OCI-M1 (cell line): ENCODE data around the gene COG7.
A peak's percentile ranks its signal among the peaks of the same experiment; 100 is the strongest.
"Not testable (repeated sequence)": the region's sequence is repeated elsewhere in the genome, so short reads cannot be mapped to it uniquely, and the experiment has no call there.

Source experiments
- DNase-seq: peaks from one replicate; lab custom pipeline; 2025; lab: John Stamatoyannopoulos, UW

COG7 gene

DNA sequence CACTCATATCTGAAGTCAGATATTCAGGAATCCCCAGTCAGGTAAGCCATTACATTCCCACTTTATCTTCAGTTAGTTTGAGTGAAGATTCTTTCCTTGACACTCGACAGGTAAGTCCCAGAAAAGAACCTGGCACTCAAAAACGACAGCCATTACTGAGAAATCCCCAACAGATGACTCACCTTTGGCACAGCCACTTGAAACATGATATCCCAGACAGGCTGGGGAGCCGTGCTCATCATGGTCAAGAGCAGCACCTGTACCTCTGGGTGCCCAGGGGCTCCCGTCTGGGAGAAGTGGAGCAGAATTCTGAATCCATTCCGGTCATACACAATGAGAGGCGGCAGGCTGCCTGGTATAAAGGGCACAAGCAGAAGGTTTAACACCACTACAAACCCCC, 16.8 kb upstream of the COG7 start:
- no peak for DNase-seq

GRCh38 chr16:23466162-23466885, 13.3 kb upstream of the COG7 start:
- no peak for DNase-seq

GRCh38 chr16:23465179-23465578, 12.2 kb upstream of the COG7 start:
- DNase-seq = no peak

- no peak for DNase-seq
These were observed 11.2 kb upstream of the COG7 start for GRCh38 chr16:23464196-23464595.

GRCh38 chr16:23462994-23463393, 10.0 kb upstream of the COG7 start:
- not testable (repeated sequence) for DNase-seq

DNA sequence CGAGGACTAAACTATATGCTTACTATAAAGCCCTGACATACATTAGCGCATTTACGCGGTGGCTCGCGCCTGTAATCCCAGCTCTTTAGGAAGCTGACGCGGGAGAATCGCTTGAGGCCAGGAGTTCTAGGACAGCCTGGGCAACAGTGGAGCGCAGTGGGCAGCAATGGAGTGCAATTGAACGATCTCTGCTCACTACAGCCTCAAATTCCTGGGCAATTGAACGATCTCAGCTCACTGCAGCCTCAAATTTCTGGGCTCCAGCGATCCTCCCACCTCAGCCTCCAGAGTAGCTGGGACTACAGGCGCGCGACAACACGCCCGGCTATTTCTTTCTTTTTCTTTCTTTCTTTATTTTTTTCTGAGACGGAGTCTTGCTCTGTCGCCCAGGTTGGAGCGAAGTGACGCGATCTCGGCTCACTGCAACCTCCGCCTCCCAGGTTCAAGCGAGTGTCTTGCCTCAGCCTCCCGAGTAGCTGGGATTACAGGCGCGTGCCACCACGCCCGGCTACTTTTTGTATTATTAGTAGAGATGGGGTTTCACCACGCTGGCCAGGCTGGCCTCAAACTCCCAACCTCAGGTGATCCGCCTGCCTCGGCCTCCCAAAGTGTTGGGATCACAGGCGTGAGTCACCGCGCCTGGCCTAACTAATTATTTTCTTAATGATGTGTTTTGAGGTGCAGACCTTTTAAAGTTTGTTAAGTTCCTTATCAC, 506 bp upstream of the COG7 start:
- DNase-seq = no peak

DNA sequence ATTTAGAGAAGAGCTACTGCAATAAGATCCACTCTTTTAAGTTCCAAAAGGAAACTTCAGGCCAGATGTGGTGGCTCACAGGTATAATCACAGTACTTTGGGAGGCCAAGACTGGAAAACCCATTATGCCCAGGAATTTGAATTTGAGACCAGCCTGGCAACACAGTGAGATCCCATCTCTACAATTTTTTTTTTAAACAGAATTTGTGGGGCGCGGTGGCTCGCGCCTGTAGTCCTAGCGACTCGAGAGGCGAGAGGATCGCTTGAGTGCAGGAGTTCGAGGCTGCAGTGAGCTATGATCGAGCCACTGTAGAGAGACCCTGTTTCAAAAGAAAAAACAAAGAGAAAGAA, 793 bp downstream of the COG7 start:
- DNase-seq = no peak

DNA sequence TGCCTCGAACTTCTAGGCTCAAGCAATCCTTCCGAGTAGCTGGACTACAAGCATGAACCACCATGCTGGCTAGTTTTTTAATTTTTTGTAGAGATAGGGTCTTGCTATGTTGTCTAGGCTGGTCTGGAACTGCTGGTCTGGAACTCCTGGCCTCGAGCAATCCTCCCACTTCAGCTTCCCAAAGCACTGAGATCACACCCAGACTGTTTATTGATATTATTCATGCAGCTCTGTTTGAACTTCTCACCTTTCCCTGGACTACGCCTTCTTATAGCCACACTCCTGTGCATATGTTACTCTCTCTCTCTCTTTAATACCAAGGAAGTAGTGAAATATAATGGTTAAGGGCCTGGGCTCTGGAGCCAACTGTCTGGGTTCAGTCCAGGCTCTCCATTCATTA, 4.6 kb downstream of the COG7 start:
- DNase-seq = no peak

GRCh38 chr16:23437542-23437941, 15.4 kb downstream of the COG7 start:
- DNase-seq = not testable (repeated sequence)

DNA sequence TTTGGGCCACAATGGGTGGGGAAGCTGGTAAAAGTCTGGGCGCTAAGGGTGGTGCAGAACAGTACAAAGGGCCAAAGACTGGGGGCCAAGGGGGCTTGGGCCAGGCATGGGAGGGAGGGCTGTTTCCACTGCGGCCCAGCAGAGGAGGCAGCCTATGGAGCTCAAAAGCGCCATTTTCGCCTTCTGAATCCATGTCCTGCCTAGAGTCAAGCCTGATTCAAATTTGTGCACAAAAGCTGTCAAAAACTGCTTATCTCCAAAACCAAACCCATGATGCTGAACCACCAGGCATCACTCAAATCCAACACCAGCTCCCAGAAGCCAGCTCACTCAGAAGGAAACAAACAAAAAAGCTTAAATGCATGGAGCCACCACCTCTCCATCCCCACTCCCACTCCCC, 16.0 kb downstream of the COG7 start:
- peak; percentile 10 for DNase-seq

DNA sequence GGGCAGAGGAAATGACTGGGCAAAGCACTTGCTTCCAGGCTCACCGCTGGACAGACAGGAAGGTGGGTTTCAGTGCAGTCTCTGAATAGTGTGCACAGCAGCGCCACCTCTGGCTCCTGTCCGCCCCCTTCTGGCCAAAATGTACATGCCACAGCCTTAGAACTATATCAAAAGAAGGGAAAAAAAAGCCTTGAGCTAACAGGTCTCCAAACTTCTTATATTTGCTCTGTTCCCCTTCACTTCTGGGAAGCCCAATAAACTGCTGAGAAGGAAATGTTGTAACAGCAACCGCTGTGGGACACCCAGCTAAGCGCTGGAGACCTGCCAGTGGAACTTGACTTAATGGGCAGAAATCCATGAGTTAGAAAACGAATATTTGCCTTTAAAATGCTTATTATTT, 17.5 kb downstream of the COG7 start:
- peak; percentile 80 for DNase-seq

DNA sequence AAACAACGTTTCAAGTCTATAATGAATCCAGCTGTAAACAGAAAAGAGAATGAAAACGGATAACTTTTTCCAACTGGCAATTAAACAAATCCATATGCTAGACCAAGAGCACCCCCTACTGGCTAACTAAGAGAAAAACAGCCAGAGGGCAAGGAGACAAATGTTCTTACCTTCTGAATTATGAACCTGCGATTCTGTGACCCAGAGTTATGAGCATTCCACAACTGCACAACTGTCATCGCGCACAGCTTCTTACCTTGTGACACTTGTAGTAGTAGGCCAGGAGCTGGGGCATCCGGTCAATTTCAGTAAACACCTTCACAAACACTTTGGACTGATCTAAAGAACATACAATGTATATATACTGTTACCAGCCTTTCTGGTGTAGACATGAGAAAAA, 18.6 kb downstream of the COG7 start:
- DNase-seq = peak; percentile 79

DNA sequence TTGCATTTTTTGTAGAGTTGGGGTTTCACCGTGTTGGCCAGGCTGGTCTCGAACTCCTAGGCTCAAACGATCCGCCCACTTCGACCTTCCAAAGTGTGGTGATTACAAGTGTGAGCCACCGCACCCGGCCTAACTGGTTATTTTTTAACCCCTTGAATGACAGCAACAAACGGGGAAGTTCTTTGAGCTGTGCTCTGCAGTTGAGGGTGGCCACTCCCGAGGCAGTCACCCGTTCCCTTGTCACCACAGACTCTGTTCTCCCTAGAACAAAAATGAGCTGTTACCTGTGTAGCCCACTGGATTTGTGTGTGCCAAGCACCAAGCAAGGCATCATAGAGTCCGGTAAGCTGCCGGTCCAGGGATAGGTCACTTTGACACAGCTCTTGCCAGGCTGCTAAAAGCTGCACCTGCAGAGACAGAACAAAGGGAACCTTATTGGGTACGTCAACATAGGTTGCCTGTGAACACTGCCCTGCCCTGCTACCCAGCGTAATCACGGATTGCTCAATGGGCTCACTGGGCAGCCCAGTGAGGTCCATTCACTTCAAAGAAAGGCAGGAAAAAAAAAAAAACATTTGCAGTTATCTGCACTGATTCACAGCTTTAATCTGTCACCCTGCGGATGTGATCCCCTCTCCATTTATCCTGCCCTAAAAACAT, 19.6 kb downstream of the COG7 start:
- no peak for DNase-seq

DNA sequence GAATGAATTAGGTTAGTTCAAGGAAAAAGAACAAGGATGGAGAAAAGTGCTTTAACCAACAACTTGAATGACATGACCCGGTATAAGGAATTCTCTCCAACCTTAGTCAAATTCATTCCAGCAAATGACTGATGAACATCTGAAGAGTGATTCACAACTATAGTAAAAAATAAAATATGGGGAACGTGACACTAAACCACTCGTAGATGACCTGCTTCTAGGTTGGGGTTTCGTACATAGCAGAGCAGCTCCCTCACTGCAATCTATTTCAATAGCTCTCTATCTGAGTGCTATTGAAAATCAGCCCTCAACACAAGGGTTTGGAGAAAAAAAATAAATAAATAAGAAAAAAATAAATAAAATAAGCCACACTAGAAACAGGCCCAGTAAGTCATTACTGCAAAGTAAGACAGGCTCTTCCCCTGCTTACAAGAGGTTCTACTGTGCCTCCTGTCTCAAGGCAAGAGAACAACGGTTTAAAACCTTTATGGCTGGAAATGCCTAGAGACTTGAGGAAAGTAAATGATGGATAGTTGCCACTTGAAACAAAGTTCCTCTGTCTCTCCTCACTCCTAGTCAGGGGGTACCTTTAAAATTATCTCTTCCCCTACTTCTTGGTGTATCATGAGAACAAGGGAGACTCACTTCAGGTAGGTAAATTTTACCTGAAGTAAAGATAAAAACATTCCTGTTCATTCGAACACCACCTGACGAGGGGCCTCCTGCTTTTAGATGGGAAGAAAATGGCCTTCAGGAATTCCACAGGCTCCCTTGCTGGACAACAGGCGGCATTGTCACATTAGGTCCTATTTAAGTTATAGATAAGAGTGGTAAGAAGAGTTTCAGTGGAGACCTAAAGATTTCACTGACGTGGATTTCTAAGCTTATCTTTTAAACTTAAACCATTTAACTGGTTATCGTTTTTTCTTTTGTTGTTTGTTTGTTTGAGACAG, 20.5 kb downstream of the COG7 start:
- no peak for DNase-seq

- DNase-seq = no peak
These were observed 24.6 kb downstream of the COG7 start for GRCh38 chr16:23428351-23428750.

- no peak for DNase-seq
These were observed 28.6 kb downstream of the COG7 start for GRCh38 chr16:23424292-23424958.

GRCh38 chr16:23423496-23424049, 29.4 kb downstream of the COG7 start:
- DNase-seq = no peak

DNA sequence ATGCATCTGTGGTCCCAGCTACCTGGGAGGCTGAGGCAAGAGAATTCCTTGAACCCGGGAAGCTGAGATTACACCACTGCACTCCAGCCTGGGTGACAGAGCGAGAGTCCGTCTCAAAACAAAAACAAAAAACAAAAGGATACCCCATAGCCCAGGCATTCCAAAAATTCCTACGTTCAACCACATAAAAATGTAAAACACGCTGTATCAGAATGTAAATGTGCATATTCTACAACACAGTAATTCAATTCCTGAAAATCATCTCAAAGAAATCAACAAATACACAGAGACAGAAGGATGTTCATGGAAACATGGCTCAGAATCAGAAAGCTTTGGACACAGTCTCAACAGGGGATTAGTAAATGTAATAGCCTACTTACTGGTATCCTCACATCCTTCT, 33.0 kb downstream of the COG7 start:
- no peak for DNase-seq

- no peak for DNase-seq
These were observed 36.2 kb downstream of the COG7 start for GRCh38 chr16:23416816-23417215.

DNA sequence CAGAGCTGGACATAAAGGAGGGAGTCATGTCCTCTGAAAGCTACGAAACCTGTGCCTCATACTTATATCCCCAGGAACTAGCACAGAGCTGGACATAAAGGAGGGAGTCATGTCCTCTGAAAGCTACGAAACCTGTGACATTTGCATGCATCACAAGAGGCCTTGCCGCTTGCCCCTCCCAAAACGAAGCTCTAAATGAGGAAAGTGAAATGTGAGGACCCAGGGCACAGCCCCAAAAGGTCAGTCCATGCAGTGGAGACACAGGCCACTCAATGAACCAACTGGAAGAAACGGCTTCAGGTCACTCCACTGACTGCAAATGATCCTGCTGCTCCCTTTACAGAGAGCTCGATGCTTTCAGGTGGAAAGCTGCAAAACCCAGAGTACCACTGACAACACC, 38.3 kb downstream of the COG7 start:
- DNase-seq = no peak

GRCh38 chr16:23410176-23410575, 42.8 kb downstream of the COG7 start:
- DNase-seq = no peak
